Glutamatergic neuron (in vitro differentiated cells): Measurements from ENCODE around the gene TNP2. TPM values are rescaled to one million over a fixed set of nuclear protein-coding genes. Genes with fewer than 3 reads are reported as not detected.

Experiments
- DNase-seq: peaks from one replicate; pipeline ENCODE4 v3.0.0; 2022
- H3K27ac Mint-ChIP-seq: one replicate; pipeline ENCODE4 v1.8.0; 2020; ENCODE audit warnings: mild to moderate bottlenecking, mixed read lengths, inconsistent platforms; ENCODE audit not compliant: unreplicated experiment
- H3K27me3 Mint-ChIP-seq: one replicate; pipeline ENCODE4 v1.8.0; 2020; ENCODE audit warnings: mild to moderate bottlenecking, moderate library complexity, mixed read lengths, inconsistent platforms; ENCODE audit not compliant: unreplicated experiment
- H3K36me3 Mint-ChIP-seq: one replicate; pipeline ENCODE4 v1.8.0; 2020; ENCODE audit warnings: mild to moderate bottlenecking, mixed read lengths, inconsistent platforms; ENCODE audit not compliant: unreplicated experiment
- H3K4me1 Mint-ChIP-seq: one replicate; pipeline ENCODE4 v1.8.0; 2020; ENCODE audit warnings: mild to moderate bottlenecking, low read depth, mixed read lengths, inconsistent platforms; ENCODE audit not compliant: unreplicated experiment
- H3K4me3 Mint-ChIP-seq: one replicate; pipeline ENCODE4 v1.8.0; 2020; ENCODE audit warnings: mild to moderate bottlenecking, mixed read lengths, inconsistent platforms; ENCODE audit not compliant: unreplicated experiment
- H3K9me3 Mint-ChIP-seq: one replicate; pipeline ENCODE4 v1.8.0; 2020; ENCODE audit warnings: mild to moderate bottlenecking, moderate library complexity, mixed read lengths, inconsistent platforms; ENCODE audit not compliant: unreplicated experiment
- CTCF ChIP-seq: fragments of 200-600 bp; sonication (generic); IDR thresholded peaks from one replicate; pipeline ENCODE4 v1.5.0; 2021; ENCODE audit not compliant: partially characterized antibody, unreplicated experiment
- total RNA-seq: library from RNA; stranded (reverse); fragmentation: NEBNext Ultra II Directional; extraction: Animal tissue kit (Norgen Biotek cat#: 25700); gene quantifications from one replicate; pipeline ENCODE4 v1.2.1, GENCODE V29; 2021; ENCODE audit not compliant: unreplicated experiment

The TNP2 gene
- total RNA-seq, 1 donor from 2014 or later = not detected

- Mint-ChIP-seq H3K4me3 (no peak overlapping the region), H3K36me3 (no peaks in the 10 kb centered on the region), H3K27ac (no peak overlapping the region), H3K27me3 (peaks cover 3% of the 10 kb centered on the region), H3K4me1 (peaks cover 4% of the 10 kb centered on the region), H3K9me3 (peaks cover 1% of the 10 kb centered on the region)
- TF ChIP-seq CTCF = no peak
- DNase-seq = no peak
These were observed 40.9 kb upstream of the TNP2 start for GRCh38 chr16:11309895-11310633.

DNA sequence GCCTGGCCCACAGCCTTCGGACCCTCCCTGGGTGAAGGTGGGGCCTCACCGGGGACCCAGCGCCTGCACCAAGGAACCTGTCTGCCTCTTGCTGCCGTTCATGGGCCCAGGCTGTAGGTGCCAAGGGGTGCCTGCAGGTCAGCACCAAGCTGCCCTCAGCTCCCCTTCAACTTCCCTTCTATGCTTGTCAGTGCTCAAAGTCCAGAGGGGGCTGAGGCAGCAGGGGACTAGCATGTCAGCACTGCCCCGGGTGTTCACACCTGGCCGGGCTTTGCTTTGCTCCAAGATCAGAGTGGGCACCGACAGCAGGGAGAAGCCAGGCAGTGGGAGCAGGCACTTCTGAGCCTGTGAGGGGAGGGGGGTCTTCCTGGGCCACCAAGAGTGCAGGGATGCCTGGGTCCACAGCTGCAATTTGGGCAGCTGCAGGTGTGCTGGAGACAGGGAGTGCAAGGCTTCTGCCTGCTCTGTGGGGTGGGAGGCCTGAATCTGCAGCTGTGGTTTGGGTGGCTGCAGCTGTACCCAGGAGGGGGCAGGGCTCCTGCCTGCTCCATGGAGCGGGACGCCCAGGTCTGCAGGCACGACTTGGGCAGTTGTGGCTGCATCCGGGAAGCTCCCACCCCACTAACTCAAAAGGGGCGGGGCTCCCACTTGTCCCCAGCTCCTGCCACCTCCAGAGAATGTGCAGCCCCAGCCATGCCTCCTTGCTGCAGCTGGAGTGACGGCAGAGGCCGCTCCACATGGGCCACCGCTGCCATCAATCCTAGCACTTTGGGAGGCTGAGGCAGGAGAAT lies 39.6 kb upstream of the TNP2 start:
- peaks cover 2% of the 10 kb centered on the region for H3K27me3 Mint-ChIP-seq
- H3K9me3 Mint-ChIP-seq = peaks cover 1% of the 10 kb centered on the region
- no peak for DNase-seq
- H3K4me1 Mint-ChIP-seq = peaks cover 4% of the 10 kb centered on the region
- H3K4me3 Mint-ChIP-seq = no peak overlapping the region
- no peaks in the 10 kb centered on the region for H3K36me3 Mint-ChIP-seq
- no peak for TF ChIP-seq CTCF
- no peak overlapping the region for H3K27ac Mint-ChIP-seq

DNA sequence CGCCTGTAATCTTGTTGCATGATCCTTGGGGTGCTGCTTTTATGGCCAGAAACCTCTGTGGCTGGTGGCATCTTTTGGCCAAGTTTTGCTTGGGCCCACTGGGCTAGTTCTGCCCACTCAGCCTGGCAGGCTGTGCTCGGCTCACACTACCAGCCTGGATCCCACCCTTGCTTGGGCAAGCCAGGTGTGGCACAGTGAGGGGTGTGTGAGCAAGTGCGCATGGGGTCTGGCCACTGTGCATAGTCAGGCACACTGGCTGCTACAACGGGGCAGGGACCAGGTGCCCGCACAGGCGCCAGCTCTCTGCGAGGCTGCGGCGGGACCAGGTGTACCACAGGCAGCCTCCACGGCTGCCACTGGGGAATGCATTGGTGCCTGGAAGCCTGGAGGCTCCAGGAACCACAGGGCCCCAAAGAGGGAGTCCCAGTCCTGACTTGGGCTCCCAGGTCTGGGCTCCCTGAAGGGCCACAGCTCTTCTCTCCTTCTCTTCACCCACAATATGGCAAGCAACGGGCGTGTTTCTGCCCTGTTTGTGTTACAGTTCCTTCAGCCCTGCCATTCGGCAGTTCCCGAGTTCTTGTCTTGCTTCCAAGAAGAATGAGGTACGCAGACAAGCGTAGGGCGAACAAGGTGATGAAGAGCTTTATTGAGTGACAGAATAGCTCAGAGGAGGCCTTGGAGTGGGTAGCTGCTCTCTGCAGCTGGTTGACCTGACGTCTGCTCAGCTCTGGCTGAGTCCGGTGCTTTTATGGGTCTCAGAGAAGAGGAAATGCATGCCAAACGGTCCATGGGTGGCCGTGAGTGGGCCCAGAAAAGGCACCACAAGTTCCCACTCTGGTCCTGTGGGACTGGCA lies 38.7 kb upstream of the TNP2 start:
- TF ChIP-seq CTCF = no peak
- no peak overlapping the region for H3K4me3 Mint-ChIP-seq
- peaks cover 1% of the 10 kb centered on the region for H3K27me3 Mint-ChIP-seq
- no peak overlapping the region for H3K27ac Mint-ChIP-seq
- DNase-seq = no peak
- peaks cover 1% of the 10 kb centered on the region for H3K9me3 Mint-ChIP-seq
- H3K36me3 Mint-ChIP-seq = no peaks in the 10 kb centered on the region
- H3K4me1 Mint-ChIP-seq = peaks cover 3% of the 10 kb centered on the region

DNA sequence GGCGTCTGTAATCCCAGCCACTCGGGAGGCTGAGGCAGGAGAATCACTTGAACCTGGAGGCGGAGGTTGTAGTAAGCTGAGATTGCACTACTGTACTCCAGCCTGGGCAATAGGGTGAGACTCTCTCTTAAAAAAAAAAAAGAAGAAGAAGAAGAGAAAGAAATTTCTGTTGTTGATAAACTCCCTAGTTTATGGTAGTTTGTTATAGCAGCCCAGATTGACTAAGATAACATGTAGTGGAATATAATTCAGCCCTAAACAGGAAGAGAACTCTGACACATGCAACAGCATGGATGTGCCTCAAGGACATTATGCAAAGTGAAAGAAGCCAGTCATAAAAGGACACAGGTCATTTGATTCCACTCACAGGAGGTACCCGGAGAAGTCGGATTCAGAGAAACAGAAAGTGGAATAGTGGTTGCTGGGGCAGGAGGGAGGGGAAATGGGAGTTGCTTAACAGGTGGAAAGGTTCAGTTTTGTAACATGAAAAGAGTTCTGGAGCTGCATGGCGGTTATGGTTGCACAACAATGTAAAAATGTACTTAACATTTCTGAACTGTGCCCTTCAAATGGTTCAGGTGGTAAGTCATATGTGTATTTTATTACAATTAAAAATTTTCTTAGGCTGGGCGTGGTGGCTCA lies 38.0 kb upstream of the TNP2 start:
- no peak overlapping the region for H3K27ac Mint-ChIP-seq
- DNase-seq = no peak
- peaks cover 1% of the 10 kb centered on the region for H3K9me3 Mint-ChIP-seq
- H3K4me1 Mint-ChIP-seq = peaks cover 2% of the 10 kb centered on the region
- peaks cover 1% of the 10 kb centered on the region for H3K27me3 Mint-ChIP-seq
- no peak overlapping the region for H3K4me3 Mint-ChIP-seq
- no peaks in the 10 kb centered on the region for H3K36me3 Mint-ChIP-seq
- TF ChIP-seq CTCF = no peak
